ENCODE measurements around the gene GPLD1. TPM values are rescaled to one million over a fixed set of nuclear protein-coding genes. Genes with fewer than 3 reads are reported as not detected.

GPLD1 gene
- total and polyA plus RNA-seq, 9 of the 15 experiments (the other 6 are each of a cell fraction or from before 2014, with no cell fraction given): 0.11 to 1.3 (median 0.82) TPM

DNA sequence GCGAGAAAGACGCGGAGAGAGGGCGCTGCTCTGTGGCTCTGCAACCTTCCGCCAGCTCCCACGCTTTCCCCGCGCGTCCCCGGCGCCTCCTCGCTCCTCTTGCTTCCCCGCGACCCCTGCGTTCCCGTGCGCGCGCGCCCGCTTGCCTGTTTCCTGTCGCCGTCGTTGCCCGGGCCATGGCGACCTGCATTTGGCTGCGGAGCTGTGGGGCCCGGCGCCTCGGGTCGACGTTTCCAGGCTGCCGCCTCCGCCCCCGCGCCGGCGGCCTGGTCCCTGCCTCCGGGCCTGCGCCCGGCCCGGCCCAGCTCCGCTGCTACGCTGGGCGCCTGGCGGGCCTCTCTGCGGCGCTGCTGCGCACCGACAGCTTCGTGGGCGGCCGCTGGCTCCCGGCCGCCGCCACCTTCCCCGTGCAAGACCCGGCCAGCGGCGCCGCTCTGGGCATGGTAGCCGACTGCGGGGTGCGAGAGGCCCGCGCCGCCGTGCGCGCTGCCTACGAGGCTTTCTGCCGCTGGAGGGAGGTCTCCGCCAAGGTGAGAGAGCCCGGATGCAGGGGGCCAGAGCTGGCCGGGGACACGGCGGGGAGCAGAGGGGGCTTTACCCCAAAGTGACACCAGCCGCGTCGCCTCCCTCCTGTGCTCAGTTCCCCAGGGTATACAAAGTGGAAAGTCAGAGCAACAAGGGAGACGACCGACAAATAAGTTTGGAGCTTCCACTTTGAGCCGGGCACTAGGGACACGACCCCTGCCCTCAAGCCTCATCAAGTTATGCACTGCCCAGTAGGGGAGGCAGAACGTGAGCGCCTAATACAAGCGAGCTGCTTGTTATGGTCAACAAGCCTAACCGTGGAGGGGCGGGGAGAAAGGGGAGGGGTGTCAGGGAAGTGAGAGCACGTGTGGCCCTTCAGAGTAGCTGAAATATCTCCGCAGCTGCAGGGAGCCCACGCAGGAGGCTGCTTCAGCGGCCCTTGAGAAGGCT, 5.7 kb upstream of the GPLD1 start, which contains the start of gene ALDH5A1 (continued):
- TF ChIP-seq CREB3L1 (IDR thresholded peaks at IDR 0.05; ENCODE audit: borderline replicate concordance, low read depth) (peak; percentile 46; the same call in 1 of the 2 replicates), ZFX (CRISPR knock-in tag; IDR thresholded peaks at IDR 0.05) (peak; percentile 72), FOXM1 (IDR thresholded peaks at IDR 0.05; ENCODE audit: low read depth) (no peak), FOXM1 (CRISPR knock-in tag; IDR thresholded peaks at IDR 0.05; ENCODE audit: low read depth) (no peak), BHLHE40 (IDR thresholded peaks at IDR 0.05; ENCODE audit: low read length) (peak; percentile 69), PHF8 (IDR thresholded peaks at IDR 0.05; ENCODE audit: borderline replicate concordance, low read length) (peak; percentile 60; the same call in 1 of the 2 replicates), RUNX1 (IDR thresholded peaks at IDR 0.05; ENCODE audit: low read depth) (no peak), JUND (IDR thresholded peaks at IDR 0.05; ENCODE audit: borderline replicate concordance, low read depth, low read length) (0 out of 2 replicates have a peak, but pooled peaks have one; percentile 17), JUND (tag; IDR thresholded peaks at IDR 0.05; ENCODE audit: borderline replicate concordance, low read depth, low read length) (no peak; the same call in 2 of the 3 replicates), ZNF512 (tag; IDR thresholded peaks at IDR 0.05) (no peak), ZNF212 (CRISPR knock-in tag; IDR thresholded peaks at IDR 0.05) (no peak), POLR2AphosphoS5 (IDR thresholded peaks at IDR 0.05; ENCODE audit: control insufficient read depth, insufficient read depth, low read depth, low read length) (peak; percentile 33; the same call in 1 of the 2 replicates), RBFOX2 (IDR thresholded peaks at IDR 0.05; ENCODE audit: low read depth, low read length) (peak; percentile 88), COPS2 (conservative IDR thresholded peaks at IDR 0.05) (no peak), ZNF184 (CRISPR knock-in tag; IDR thresholded peaks at IDR 0.05) (no peak), TAF7 (tag; IDR thresholded peaks at IDR 0.05) (no peak)
- TF ChIP-seq, protein P1, sequence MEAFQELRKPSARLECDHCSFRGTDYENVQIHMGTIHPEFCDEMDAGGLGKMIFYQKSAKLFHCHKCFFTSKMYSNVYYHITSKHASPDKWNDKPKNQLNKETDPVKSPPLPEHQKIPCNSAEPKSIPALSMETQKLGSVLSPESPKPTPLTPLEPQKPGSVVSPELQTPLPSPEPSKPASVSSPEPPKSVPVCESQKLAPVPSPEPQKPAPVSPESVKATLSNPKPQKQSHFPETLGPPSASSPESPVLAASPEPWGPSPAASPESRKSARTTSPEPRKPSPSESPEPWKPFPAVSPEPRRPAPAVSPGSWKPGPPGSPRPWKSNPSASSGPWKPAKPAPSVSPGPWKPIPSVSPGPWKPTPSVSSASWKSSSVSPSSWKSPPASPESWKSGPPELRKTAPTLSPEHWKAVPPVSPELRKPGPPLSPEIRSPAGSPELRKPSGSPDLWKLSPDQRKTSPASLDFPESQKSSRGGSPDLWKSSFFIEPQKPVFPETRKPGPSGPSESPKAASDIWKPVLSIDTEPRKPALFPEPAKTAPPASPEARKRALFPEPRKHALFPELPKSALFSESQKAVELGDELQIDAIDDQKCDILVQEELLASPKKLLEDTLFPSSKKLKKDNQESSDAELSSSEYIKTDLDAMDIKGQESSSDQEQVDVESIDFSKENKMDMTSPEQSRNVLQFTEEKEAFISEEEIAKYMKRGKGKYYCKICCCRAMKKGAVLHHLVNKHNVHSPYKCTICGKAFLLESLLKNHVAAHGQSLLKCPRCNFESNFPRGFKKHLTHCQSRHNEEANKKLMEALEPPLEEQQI (IDR thresholded peaks at IDR 0.05): no peak
- TF ChIP-seq, protein P2, sequence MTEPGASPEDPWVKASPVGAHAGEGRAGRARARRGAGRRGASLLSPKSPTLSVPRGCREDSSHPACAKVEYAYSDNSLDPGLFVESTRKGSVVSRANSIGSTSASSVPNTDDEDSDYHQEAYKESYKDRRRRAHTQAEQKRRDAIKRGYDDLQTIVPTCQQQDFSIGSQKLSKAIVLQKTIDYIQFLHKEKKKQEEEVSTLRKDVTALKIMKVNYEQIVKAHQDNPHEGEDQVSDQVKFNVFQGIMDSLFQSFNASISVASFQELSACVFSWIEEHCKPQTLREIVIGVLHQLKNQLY (CRISPR knock-in tag; conservative IDR thresholded peaks at IDR 0.05): no peak
